ENCODE data around the gene RPRD2.

RPRD2 gene

GRCh38 chr1:150514913-150515327 is 151.0 kb downstream of the RPRD2 start:
- DNase-seq (ENCODE audit: low read depth in 2 of 2): no peak

GRCh38 chr1:150515328-150516049 is 151.5 kb downstream of the RPRD2 start, which contains the start of gene FALEC:
Gene FALEC, plus strand, starts transcription at chr1:150515752.
- peak; percentile 75 to 78 for DNase-seq (ENCODE audit: low read depth in 2 of 2)

- no peak for DNase-seq (ENCODE audit: low read depth in 2 of 2)
Observed at GRCh38 chr1:150516050-150516591, 152.2 kb downstream of the RPRD2 start.

GRCh38 chr1:150516616-150517015 is 152.7 kb downstream of the RPRD2 start:
- DNase-seq (ENCODE audit: low read depth in 2 of 2): no peak

- no peak for DNase-seq (ENCODE audit: low read depth in 2 of 2)
Observed at GRCh38 chr1:150521196-150521968, 157.4 kb downstream of the RPRD2 start.

GRCh38 chr1:150525348-150525747 is 161.4 kb downstream of the RPRD2 start:
- DNase-seq (ENCODE audit: low read depth in 2 of 2): no peak
